ENCODE data around the gene TMEM107.

The TMEM107 gene

DNA sequence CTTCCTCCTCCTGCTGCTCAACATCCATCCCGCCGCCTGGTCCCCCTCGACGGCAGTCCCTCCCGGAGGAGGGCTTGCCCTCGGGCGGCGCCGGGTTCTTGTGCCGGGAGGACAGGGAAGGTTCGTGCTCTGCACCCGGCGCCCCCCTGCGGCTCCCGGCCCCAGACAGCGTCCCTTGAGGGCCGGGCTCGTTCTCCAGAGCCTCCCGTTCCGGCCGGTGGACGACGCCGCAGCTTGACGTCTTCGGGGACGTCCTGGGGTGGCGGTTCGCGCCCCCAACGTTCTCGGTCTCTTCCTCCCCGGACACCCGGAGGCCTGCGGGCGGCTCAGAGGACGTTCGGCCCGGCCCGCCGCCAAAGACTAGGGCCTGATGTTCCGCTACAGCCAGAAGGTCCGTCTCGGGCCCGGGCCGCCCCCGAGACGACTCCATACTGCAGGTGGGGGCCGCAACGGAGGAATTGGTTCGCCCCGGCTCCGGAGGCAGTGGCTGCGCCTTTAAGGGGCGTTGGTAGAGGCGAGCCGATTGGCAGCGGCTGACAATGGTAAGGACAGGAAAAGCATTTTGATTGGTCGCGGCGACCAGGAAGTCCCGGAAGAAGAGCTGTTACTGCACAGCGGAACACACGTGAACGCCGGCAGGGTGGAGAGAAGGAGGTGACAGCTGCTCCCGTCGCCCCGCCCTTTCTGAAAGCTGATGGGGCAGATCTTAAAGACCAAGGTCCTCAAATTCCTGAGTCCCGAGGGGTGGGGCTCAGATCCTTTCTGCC lies 13.7 kb upstream of the TMEM107 start, which contains the start of gene BORCS6 (continued):
- TF ChIP-seq PRDM4 (tag by site-specific recombination; IDR thresholded peaks at IDR 0.05) (no peak), ZNF596 (tag by site-specific recombination; IDR thresholded peaks at IDR 0.05) (0 out of 2 replicates have a peak, but pooled peaks have one; percentile 46), ZFP69B (tag by site-specific recombination; IDR thresholded peaks at IDR 0.05) (peak; percentile 65; the same call in 1 of the 2 replicates), ZNF544 (tag by site-specific recombination; IDR thresholded peaks at IDR 0.05) (no peak), ZNF24 (tag by site-specific recombination; IDR thresholded peaks at IDR 0.05) (no peak), ZNF776 (tag by site-specific recombination; IDR thresholded peaks at IDR 0.05; ENCODE audit: borderline replicate concordance) (no peak), ZSCAN30 (tag by site-specific recombination; IDR thresholded peaks at IDR 0.05) (peak; percentile 66), ZNF433 (tag by site-specific recombination; IDR thresholded peaks at IDR 0.05; ENCODE audit: low read depth) (no peak), ZNF239 (tag by site-specific recombination; IDR thresholded peaks at IDR 0.05) (no peak), ZNF549 (tag by site-specific recombination; IDR thresholded peaks at IDR 0.05) (no peak), ZNF341 (tag by site-specific recombination; IDR thresholded peaks at IDR 0.05; ENCODE audit: low read depth) (peak; percentile 88), HOXA7 (CRISPR knock-in tag; IDR thresholded peaks at IDR 0.05; ENCODE audit: borderline replicate concordance) (no peak), ZNF221 (tag by site-specific recombination; IDR thresholded peaks at IDR 0.05; ENCODE audit: borderline replicate concordance) (no peak), ZNF426 (tag by site-specific recombination; IDR thresholded peaks at IDR 0.05) (no peak), ZNF791 (tag by site-specific recombination; IDR thresholded peaks at IDR 0.05) (no peak), ZNF510 (tag by site-specific recombination; IDR thresholded peaks at IDR 0.05; ENCODE audit: insufficient replicate concordance) (no peak), SP7 (tag by site-specific recombination; IDR thresholded peaks at IDR 0.05) (no peak), ZNF558 (tag by site-specific recombination; IDR thresholded peaks at IDR 0.05) (no peak), ZNF214 (tag by site-specific recombination; IDR thresholded peaks at IDR 0.05; ENCODE audit: borderline replicate concordance) (no peak), ZNF335 (tag by site-specific recombination; conservative IDR thresholded peaks at IDR 0.05) (peak; percentile 85), ZBTB21 (tag by site-specific recombination; IDR thresholded peaks at IDR 0.05) (no peak), ZNF175 (tag by site-specific recombination; IDR thresholded peaks at IDR 0.05) (no peak), REPIN1 (tag by site-specific recombination; IDR thresholded peaks at IDR 0.05; ENCODE audit: low read depth) (no peak), GLIS2 (tag by site-specific recombination; IDR thresholded peaks at IDR 0.05) (peak; percentile 94), ZNF514 (tag by site-specific recombination; IDR thresholded peaks at IDR 0.05) (no peak), ZNF138 (tag by site-specific recombination; IDR thresholded peaks at IDR 0.05; ENCODE audit: borderline replicate concordance) (no peak), HOXC10 (CRISPR knock-in tag; IDR thresholded peaks at IDR 0.05) (no peak), ZNF274 (IDR thresholded peaks at IDR 0.05; ENCODE audit: low read length) (no peak), ZNF274 (tag by site-specific recombination; IDR thresholded peaks at IDR 0.05; ENCODE audit: borderline replicate concordance) (no peak)
- TF ChIP-seq, protein P1, sequence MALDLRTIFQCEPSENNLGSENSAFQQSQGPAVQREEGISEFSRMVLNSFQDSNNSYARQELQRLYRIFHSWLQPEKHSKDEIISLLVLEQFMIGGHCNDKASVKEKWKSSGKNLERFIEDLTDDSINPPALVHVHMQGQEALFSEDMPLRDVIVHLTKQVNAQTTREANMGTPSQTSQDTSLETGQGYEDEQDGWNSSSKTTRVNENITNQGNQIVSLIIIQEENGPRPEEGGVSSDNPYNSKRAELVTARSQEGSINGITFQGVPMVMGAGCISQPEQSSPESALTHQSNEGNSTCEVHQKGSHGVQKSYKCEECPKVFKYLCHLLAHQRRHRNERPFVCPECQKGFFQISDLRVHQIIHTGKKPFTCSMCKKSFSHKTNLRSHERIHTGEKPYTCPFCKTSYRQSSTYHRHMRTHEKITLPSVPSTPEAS (tag by site-specific recombination; IDR thresholded peaks at IDR 0.05): no peak
- TF ChIP-seq, protein P2, sequence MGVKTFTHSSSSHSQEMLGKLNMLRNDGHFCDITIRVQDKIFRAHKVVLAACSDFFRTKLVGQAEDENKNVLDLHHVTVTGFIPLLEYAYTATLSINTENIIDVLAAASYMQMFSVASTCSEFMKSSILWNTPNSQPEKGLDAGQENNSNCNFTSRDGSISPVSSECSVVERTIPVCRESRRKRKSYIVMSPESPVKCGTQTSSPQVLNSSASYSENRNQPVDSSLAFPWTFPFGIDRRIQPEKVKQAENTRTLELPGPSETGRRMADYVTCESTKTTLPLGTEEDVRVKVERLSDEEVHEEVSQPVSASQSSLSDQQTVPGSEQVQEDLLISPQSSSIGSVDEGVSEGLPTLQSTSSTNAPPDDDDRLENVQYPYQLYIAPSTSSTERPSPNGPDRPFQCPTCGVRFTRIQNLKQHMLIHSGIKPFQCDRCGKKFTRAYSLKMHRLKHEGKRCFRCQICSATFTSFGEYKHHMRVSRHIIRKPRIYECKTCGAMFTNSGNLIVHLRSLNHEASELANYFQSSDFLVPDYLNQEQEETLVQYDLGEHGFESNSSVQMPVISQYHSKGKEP (tag by site-specific recombination; IDR thresholded peaks at IDR 0.05): no peak
- TF ChIP-seq, protein P3, sequence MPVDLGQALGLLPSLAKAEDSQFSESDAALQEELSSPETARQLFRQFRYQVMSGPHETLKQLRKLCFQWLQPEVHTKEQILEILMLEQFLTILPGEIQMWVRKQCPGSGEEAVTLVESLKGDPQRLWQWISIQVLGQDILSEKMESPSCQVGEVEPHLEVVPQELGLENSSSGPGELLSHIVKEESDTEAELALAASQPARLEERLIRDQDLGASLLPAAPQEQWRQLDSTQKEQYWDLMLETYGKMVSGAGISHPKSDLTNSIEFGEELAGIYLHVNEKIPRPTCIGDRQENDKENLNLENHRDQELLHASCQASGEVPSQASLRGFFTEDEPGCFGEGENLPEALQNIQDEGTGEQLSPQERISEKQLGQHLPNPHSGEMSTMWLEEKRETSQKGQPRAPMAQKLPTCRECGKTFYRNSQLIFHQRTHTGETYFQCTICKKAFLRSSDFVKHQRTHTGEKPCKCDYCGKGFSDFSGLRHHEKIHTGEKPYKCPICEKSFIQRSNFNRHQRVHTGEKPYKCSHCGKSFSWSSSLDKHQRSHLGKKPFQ (tag by site-specific recombination; IDR thresholded peaks at IDR 0.05): no peak
- TF ChIP-seq, protein P4, sequence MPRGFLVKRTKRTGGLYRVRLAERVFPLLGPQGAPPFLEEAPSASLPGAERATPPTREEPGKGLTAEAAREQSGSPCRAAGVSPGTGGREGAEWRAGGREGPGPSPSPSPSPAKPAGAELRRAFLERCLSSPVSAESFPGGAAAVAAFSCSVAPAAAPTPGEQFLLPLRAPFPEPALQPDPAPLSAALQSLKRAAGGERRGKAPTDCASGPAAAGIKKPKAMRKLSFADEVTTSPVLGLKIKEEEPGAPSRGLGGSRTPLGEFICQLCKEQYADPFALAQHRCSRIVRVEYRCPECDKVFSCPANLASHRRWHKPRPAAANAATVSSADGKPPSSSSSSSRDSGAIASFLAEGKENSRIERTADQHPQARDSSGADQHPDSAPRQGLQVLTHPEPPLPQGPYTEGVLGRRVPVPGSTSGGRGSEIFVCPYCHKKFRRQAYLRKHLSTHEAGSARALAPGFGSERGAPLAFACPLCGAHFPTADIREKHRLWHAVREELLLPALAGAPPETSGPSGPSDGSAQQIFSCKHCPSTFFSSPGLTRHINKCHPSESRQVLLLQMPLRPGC (tag by site-specific recombination; IDR thresholded peaks at IDR 0.05): no peak
